Naive thymus-derived CD8-positive, alpha-beta T cell (primary cell): ENCODE data around the gene ZNF550. TPM values are rescaled to one million over a fixed set of nuclear protein-coding genes. Genes with fewer than 3 reads are reported as not detected.
"Not testable (repeated sequence)": the region's sequence is repeated elsewhere in the genome, so short reads cannot be mapped to it uniquely, and the experiment has no call there.

Experiments used
- ATAC-seq, 2 donors: fragments of 150-1000 bp; cut with Tn5 transposase in 1 of 2; sonication (Bioruptor Pico), chemical (Tn5 transposase) in 1 of 2; 1 replicate in 1 of 2; 2 replicates in 1 of 2; pipeline ENCODE4 v1.10.0; 2021; ENCODE audit warnings: mild to moderate bottlenecking in 2 of 2, moderate library complexity in 2 of 2
- POLR2A ChIA-PET: fragments of 350-600 bp; sonication (Branson Sonifier 250); formaldehyde crosslinking; loops from one replicate; lab custom pipeline; 2021; ENCODE audit warnings: antibody characterized with exemption; lab: Charles Lee
- DNase-seq, 10 donors: peaks; one replicate each; pipeline versions ENCODE4 v3.0.0 to v3.0.0-alpha.2; 2020 to 2022
- H3K27ac Mint-ChIP-seq, 10 donors: one replicate each; pipeline ENCODE4 v1.8.0; 2020 to 2022; ENCODE audit warnings: mild to moderate bottlenecking in 10 of 10, mixed read lengths in 10 of 10, moderate library complexity in 4 of 10, inconsistent platforms in 1 of 10
- H3K27me3 Mint-ChIP-seq, 5 donors: one replicate each; pipeline ENCODE4 v1.8.0; 2021 to 2022; ENCODE audit warnings: mixed read lengths in 5 of 5
- H3K36me3 Mint-ChIP-seq, 3 donors: one replicate each; pipeline ENCODE4 v1.8.0; 2020 to 2022; ENCODE audit warnings: mixed read lengths in 3 of 3, mild to moderate bottlenecking in 2 of 3, inconsistent platforms in 1 of 3
- H3K4me1 Mint-ChIP-seq, 4 donors: one replicate each; pipeline ENCODE4 v1.8.0; 2021 to 2022; ENCODE audit warnings: mixed read lengths in 4 of 4
- H3K4me3 Mint-ChIP-seq, 10 donors: one replicate each; pipeline ENCODE4 v1.8.0; 2020 to 2022; ENCODE audit warnings: mild to moderate bottlenecking in 10 of 10, mixed read lengths in 10 of 10, moderate library complexity in 6 of 10, inconsistent platforms in 1 of 10
- H3K9me3 Mint-ChIP-seq, 9 donors: one replicate each; pipeline ENCODE4 v1.8.0; 2020 to 2022; ENCODE audit warnings: mixed read lengths in 9 of 9, mild to moderate bottlenecking in 3 of 9, inconsistent platforms in 1 of 9, moderate library complexity in 1 of 9
- polyA plus RNA-seq, 3 donors: library from polyadenylated mRNA; unstranded; fragments of 300-500 nt; fragmentation: Illumina TruSeq; gene quantifications; one replicate each; pipeline ENCODE4 v1.2.3, GENCODE V29; 2021
- total RNA-seq, 8 experiments: library from RNA in 2 of 8; stranded (reverse) in 2 of 8; gene quantifications; one replicate each; pipeline ENCODE4 v1.2.3 and lab custom pipeline; 2021 to 2026

Gene ZNF550
- total and polyA plus RNA-seq, 5 experiments from 2014 or later, result 4.1 to 51.1 (median 17.8) TPM

DNA sequence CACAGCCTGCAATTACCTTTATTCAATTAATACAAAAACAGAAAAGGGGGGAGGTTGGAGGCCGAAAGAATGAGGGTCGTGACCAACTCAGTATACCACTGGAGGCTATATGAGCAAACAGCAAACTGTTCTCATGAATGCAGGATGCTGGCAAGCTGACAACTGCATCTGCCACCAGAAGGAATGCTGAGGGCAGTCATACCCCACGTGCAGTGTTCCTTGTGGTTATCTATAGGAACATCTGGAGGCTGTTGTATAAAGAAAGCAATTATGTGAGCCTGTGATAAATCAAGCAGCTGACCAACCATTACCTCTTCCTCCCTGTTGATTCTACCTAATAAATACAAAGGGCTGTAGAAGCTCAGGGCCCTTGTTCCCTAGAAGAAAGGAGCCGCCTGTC lies 41.6 kb downstream of the ZNF550 start:
- H3K27ac Mint-ChIP-seq, DNase-seq, POLR2A ChIA-PET, H3K27me3 Mint-ChIP-seq, H3K4me3 Mint-ChIP-seq, ATAC-seq, H3K4me1 Mint-ChIP-seq: not testable (repeated sequence)
- H3K9me3 Mint-ChIP-seq, result peaks cover 0 to 87% (median 51%) of the 10 kb centered on the region in 9 donors
- H3K36me3 Mint-ChIP-seq, result peaks cover 49 to 77% (median 72%) of the 10 kb centered on the region in 3 donors

DNA sequence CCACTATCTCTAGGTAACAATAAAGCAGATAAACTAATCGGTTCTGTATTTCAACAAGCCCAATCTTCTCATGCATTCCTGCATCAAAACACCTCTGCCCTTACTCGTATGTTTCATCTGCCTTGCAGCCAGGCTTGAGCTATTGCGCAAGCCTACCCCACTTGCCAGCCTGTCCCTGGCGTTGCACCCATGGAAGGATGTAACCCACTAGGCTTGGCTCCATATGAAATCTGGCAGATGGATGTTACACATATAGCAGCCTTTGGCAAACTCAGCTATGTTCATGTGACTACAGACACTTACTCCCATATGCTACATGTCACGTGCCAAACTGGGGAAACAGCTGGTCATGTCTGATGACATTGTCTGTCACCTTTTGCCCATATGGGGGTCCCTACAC lies 44.4 kb downstream of the ZNF550 start:
- Mint-ChIP-seq H3K36me3 (peaks cover 54 to 77% (median 71%) of the 10 kb centered on the region in 3 donors), H3K4me1 (peaks cover 0 to 3% (median 0%) of the 10 kb centered on the region in 4 donors), H3K27me3 (no peaks in the 10 kb centered on the region), H3K4me3 (peak overlapping the region in 1 of 10 donors; percentile 4), H3K9me3 (peaks cover 0 to 90% (median 54%) of the 10 kb centered on the region in 9 donors), H3K27ac (no peak overlapping the region)
- no peak for ATAC-seq
- no peak for DNase-seq
- POLR2A ChIA-PET, result interaction anchor here (0.7 kb wide), 1 partner anchor 10 kb away, joined by 3 read pairs; no protein-coding TSS in a partner anchor

DNA sequence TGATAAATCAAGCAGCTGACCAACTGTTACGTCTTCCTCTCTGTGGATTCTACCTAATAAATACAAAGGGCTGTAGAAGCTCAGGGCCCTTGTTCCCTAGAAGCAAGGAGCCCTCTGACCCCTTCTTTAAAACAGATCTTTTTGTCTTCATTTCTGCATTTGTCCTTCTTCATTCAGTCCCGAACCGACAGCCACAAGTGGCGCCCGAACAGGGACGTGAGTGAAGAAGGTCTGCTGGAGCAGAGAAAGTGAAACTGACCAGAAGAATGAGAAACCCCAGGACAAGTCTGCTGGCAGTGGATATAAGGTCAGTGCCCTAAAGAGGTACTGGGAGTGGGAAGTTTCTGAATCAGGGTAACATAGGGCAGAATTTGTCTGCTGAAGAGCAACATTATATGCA lies 46.8 kb downstream of the ZNF550 start:
- H3K4me3 Mint-ChIP-seq, result no peak overlapping the region

DNA sequence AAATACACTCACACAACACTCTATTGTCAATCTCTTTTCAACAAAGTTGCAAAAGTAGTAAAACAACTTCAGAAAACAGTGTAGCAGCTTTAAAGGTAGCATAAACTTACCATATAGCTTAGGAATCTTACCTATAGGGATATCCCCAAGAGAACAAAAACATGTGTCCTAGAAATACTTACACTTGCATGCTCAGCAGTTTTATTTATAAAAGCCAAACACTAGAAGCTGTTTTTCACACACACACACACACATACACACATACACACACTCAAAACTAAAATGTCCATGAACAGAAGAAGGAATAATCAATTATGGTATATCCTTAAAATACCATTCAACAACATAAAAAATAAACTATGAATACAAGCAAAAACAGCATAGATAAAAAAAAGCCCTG lies 48.2 kb downstream of the ZNF550 start:
- ATAC-seq, result no peak
- Mint-ChIP-seq H3K9me3 (peaks cover 0 to 93% (median 61%) of the 10 kb centered on the region in 9 donors), H3K36me3 (peaks cover 70 to 85% (median 74%) of the 10 kb centered on the region in 3 donors), H3K27me3 (no peaks in the 10 kb centered on the region), H3K27ac (no peak overlapping the region), H3K4me1 (peaks cover 0 to 3% (median 0%) of the 10 kb centered on the region in 4 donors), H3K4me3 (no peak overlapping the region)
- POLR2A ChIA-PET, result interaction anchor here (0.6 kb wide), 1 partner anchor 154 kb away, joined by 3 read pairs; no protein-coding TSS in a partner anchor
- no peak for DNase-seq

More for the DNA sequence above, 46.8 kb downstream of the ZNF550 start:
- Mint-ChIP-seq H3K36me3 (peaks cover 66 to 85% (median 79%) of the 10 kb centered on the region in 3 donors), H3K27me3 (no peaks in the 10 kb centered on the region), H3K9me3 (peaks cover 0 to 94% (median 65%) of the 10 kb centered on the region in 9 donors), H3K4me1 (peaks cover 0 to 3% (median 0%) of the 10 kb centered on the region in 4 donors), H3K27ac (no peak overlapping the region)
- DNase-seq (peak in 1 of 10 donors; percentile 8), ATAC-seq (no peak)
- POLR2A ChIA-PET, result no interaction called here

DNA sequence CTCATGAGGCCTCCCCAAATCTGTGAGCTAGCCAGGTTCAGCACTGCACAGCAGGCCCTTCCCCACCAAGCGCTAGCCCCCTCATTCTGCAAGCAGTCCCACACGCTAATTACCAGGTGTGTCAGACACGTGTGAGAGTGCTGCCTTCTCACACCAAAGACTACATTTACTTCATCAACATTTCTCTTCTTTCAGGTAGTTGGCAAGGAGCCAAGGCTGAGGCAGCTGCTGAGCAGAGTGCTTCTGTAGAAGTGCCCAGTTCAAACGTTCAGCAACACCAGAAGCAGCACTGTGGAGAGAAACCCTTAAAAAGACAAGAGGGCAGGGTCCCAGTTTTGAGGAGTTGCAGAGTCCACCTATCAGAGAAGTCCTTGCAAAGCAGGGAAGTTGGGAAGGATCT lies 53.5 kb downstream of the ZNF550 start:
- Mint-ChIP-seq H3K4me1 (peaks cover 8 to 19% (median 18%) of the 10 kb centered on the region in 4 donors), H3K9me3 (peaks cover 0 to 90% (median 52%) of the 10 kb centered on the region in 9 donors), H3K4me3 (peak overlapping the region in 1 of 10 donors; percentile 22), H3K36me3 (peaks cover 71 to 89% (median 81%) of the 10 kb centered on the region in 3 donors), H3K27me3 (no peaks in the 10 kb centered on the region), H3K27ac (no peak overlapping the region)
- DNase-seq, result no peak
- POLR2A ChIA-PET, result no interaction called here
- ATAC-seq, result no peak

DNA sequence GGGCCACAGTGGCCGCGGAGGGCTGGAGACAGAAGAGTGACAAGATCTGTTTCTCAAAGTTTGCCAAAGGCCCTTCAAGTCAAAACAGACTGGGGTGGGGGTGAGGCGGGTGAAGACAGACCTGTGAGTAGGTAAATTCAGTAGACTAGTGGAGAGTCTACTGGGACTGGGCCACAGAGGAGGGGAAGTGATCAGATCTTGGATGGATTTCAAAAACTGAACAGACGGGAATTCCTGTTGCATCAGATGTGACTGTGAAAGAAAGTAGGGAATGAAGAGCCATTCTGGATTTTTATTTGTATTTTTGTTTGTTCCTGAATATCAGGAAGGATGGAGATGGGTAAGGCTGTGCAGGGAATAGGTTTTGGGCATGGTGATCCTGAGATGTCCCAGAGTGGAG lies 59.3 kb downstream of the ZNF550 start:
- H3K27me3 Mint-ChIP-seq, ATAC-seq, DNase-seq: not testable (repeated sequence)
- Mint-ChIP-seq H3K4me1 (peaks cover 20 to 35% (median 32%) of the 10 kb centered on the region in 4 donors), H3K36me3 (peaks cover 43 to 56% (median 55%) of the 10 kb centered on the region in 3 donors), H3K9me3 (peaks cover 0 to 80% (median 56%) of the 10 kb centered on the region in 9 donors), H3K27ac (peak overlapping the region; percentile 71 to 95 (median 85)), H3K4me3 (peak overlapping the region; percentile 46 to 88 (median 83))
- POLR2A ChIA-PET, result interaction anchor here (0.6 to 1.0 kb wide), 6 partner anchors 13 to 219 kb away, joined by 3 to 7 read pairs (median 4); partner anchors contain the start of genes ZNF419, ZNF549 and ZNF772

DNA sequence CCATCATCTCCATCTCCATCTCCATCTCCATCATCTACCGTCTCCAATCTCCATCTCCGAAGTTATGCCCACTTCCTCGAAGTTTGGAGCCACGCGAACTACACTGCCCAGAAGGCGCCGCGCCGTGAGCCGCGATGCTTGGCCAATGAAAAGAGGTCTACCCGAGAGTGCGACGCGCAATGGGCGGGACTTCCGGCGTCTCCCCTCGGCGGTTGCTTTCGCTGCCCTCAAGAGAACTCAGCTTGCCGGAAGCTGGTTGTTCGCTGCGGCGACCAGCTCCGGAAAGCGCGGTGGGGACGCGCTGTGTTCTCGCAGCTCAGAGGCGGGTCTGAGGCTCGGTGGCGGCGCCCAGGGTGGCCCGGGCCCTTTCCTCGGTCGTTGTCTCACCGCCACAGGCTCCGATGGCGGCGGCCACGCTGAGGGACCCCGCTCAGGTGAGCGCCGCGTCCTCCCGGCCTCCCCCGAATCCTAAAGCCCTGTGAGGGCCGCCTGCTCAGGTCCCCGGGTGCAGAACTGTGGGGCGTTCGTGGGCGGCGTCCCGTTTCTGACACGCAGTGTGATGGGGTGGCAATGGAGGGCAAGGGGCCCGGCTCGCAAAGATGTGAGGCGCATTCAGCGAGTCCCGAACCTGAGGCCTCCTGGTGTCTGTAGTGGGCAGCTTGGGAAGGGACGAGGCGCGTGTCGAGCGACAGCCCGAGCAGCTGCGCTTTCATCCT lies 59.8 kb downstream of the ZNF550 start, which contains the start of gene ZNF773:
TSS of gene ZNF773 (plus strand) at position 259 of the 716 bp plus-strand sequence. CDS start at position 402, 143 bp downstream.
- not testable (repeated sequence) for H3K27me3 Mint-ChIP-seq
- peaks cover 0 to 81% (median 56%) of the 10 kb centered on the region in 9 donors for H3K9me3 Mint-ChIP-seq
- peak; percentile 93 to 94 for ATAC-seq

DNA sequence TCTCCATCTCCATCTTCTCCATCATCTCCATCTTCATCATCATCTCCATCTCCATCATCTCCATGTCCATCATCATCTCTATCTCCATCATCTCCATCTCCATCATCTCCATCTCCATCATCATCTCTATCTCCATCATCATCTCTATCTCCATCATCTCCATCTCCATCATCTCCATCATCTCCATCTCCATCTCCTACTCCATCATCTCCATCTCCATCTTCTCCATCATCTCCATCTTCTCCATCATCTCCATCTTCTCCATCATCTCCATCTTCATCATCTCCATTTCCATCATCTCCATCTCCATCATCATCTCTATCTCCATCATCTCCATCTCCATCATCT lies 60.4 kb downstream of the ZNF550 start:
- not testable (repeated sequence) for DNase-seq, H3K27me3 Mint-ChIP-seq, ATAC-seq
- Mint-ChIP-seq H3K36me3 (peaks cover 42 to 58% (median 55%) of the 10 kb centered on the region in 3 donors), H3K27ac (peak overlapping the region; percentile 63 to 96 (median 88)), H3K4me3 (peak overlapping the region; percentile 46 to 88 (median 84)), H3K9me3 (peaks cover 0 to 81% (median 54%) of the 10 kb centered on the region in 9 donors), H3K4me1 (peaks cover 20 to 35% (median 32%) of the 10 kb centered on the region in 4 donors)
- POLR2A ChIA-PET, result interaction anchor here (0.6 to 1.0 kb wide), 6 partner anchors 12 to 596 kb away, joined by 3 to 7 read pairs (median 4); partner anchors contain the start of genes ZNF134, ZNF419, ZNF549 and ZNF772

More for the DNA sequence above, 59.8 kb downstream of the ZNF550 start, which contains the start of gene ZNF773:
- peaks cover 20 to 35% (median 32%) of the 10 kb centered on the region in 4 donors for H3K4me1 Mint-ChIP-seq
- POLR2A ChIA-PET, result interaction anchor here (0.6 to 1.0 kb wide), 8 partner anchors 12 to 595 kb away, joined by 3 to 7 read pairs (median 4); partner anchors contain the start of genes ZNF134, ZNF419, ZNF549 and ZNF772
- peak within 1 kb of the TSS; percentile 76 to 96 (median 90) for H3K27ac Mint-ChIP-seq
- DNase-seq, result peak; percentile 88 to 98 (median 96)
- peaks cover 42 to 55% (median 54%) of the 10 kb centered on the region in 3 donors for H3K36me3 Mint-ChIP-seq
- H3K4me3 Mint-ChIP-seq, result peak within 1 kb of the TSS; percentile 46 to 88 (median 84)

DNA sequence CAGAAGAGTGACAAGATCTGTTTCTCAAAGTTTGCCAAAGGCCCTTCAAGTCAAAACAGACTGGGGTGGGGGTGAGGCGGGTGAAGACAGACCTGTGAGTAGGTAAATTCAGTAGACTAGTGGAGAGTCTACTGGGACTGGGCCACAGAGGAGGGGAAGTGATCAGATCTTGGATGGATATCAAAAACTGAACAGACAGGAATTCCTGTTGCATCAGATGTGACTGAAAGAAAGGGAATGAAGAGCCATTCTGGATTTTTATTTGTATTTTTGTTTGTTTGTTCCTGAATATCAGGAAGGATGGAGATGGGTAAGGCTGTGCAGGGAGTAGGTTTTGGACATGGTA lies 71.4 kb downstream of the ZNF550 start:
- Mint-ChIP-seq H3K4me1 (peaks cover 16 to 21% (median 18%) of the 10 kb centered on the region in 4 donors), H3K4me3 (peak overlapping the region; percentile 61 to 89 (median 80)), H3K9me3 (peaks cover 0 to 61% (median 43%) of the 10 kb centered on the region in 9 donors), H3K27ac (peak overlapping the region in 9 of 10 donors; percentile 37 to 89 (median 76)), H3K36me3 (peaks cover 43 to 54% (median 46%) of the 10 kb centered on the region in 3 donors)
- not testable (repeated sequence) for H3K27me3 Mint-ChIP-seq, DNase-seq
- POLR2A ChIA-PET, result interaction anchor here (0.6 to 1.1 kb wide), 3 partner anchors 11 to 297 kb away, joined by 3 to 4 read pairs (median 3); partner anchors contain the start of genes ZNF264 and ZNF772
- ATAC-seq, result peak in 1 of 2 donors; percentile 2

DNA sequence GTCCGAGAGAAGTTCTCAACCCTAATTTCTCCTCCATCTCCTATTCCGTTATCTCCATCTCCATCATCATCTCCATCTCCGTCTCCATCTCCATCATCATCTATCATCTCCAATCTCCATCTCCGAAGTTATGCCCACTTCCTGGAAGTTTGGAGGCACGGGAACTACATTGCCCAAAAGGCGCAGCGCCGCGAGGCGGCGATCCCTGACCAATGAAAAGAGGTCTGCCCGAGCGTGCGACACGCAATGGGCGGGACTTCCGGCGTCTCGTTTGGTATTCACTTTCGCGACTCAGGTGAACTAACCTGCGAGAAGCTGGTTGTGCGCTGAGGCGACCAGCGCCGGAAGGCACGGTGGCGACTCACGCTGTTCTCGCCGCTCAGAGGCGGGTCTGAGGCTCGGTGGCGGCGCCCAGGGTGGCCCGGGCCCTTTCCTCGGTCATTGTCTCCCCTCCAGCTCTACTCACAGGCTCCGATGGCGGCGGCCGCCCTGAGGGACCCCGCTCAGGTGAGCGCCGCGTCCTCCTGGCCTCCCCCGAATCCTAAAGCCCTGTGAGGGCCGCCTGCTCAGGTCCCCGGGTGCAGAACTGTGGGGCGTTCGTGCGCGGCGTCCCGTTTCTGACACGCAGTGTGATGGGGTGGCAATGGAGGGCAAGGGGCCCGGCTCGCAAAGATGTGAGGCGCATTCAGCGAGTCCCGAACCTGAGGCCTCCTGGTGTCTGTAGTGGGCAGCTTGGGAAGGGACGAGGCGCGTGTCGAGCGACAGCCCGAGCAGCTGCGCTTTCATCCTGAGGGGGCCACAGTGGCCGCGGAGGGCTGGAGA lies 72.0 kb downstream of the ZNF550 start, which contains the start of gene ZNF419:
TSS of gene ZNF419 (plus strand) at position 274 of the 822 bp plus-strand sequence. CDS start at position 475, 201 bp downstream.
- POLR2A ChIA-PET, result interaction anchor here (0.6 to 1.1 kb wide), 8 partner anchors 10 to 296 kb away, joined by 3 to 6 read pairs (median 4); partner anchors contain the start of genes ZNF154, ZNF211, ZNF264 and ZNF772
- peak; percentile 87 to 98 (median 94) for DNase-seq
- H3K36me3 Mint-ChIP-seq, result peaks cover 38 to 48% (median 41%) of the 10 kb centered on the region in 3 donors

More for the DNA sequence above, 72.0 kb downstream of the ZNF550 start, which contains the start of gene ZNF419:
- Mint-ChIP-seq H3K4me1 (peaks cover 16 to 21% (median 18%) of the 10 kb centered on the region in 4 donors), H3K9me3 (peaks cover 0 to 55% (median 39%) of the 10 kb centered on the region in 9 donors), H3K27ac (peak within 1 kb of the TSS; percentile 65 to 95 (median 84)), H3K4me3 (peak within 1 kb of the TSS; percentile 61 to 89 (median 84))
- ATAC-seq, result peak; percentile 97
- H3K27me3 Mint-ChIP-seq, result not testable (repeated sequence)
